Pancreas (tissue), 10 donors: Measurements from ENCODE around the gene POLRMT. TPM values are rescaled to one million over a fixed set of nuclear protein-coding genes. Genes with fewer than 3 reads are reported as not detected.

Source experiments
- ATAC-seq, 4 donors: fragments of 200-7000 bp; cut with Tn5 transposase; one replicate each; pipeline versions ENCODE4 v1.8.0 to v1.9.1; 2020; ENCODE audit warnings: mild to moderate bottlenecking in 4 of 4, moderate library complexity in 4 of 4
- DNase-seq, 6 donors: peaks; one replicate each; pipeline ENCODE4 v3.0.0-alpha.2; 2020
- FAIRE-seq: peaks from 2 replicates; lab custom pipeline; 2012; peaks lifted over from hg19 to GRCh38; lab: Jason Lieb, UNC
- H3K27ac ChIP-seq, 4 donors: fragments of 200-600 bp; sonication (generic); 1 replicate in 3 of 4; 2 replicates in 1 of 4; pipeline versions ENCODE4 v1.5.0 to v1.8.0; 2020
- H3K27me3 ChIP-seq, 4 donors: fragments of 200-600 bp; one replicate each; pipeline ENCODE4 v1.8.0; 2021
- H3K36me3 ChIP-seq, 3 donors: fragments of 200-600 bp; sonication (generic) in 1 of 3; one replicate each; pipeline versions ENCODE4 v1.5.0 to v1.8.0; 2020 to 2021
- H3K4me1 ChIP-seq, 3 donors: fragments of 200-600 bp; one replicate each; pipeline ENCODE4 v1.8.0; 2021
- H3K4me3 ChIP-seq, 4 donors: fragments of 200-600 bp; sonication (generic) in 2 of 4; one replicate each; pipeline versions ENCODE4 v1.5.0 to v1.8.0; 2020 to 2021
- H3K9me3 ChIP-seq, 4 donors: fragments of 200-600 bp; one replicate each; pipeline ENCODE4 v1.8.0; 2021
- WGBS, 2 donors: extraction: QIAGEN DNeasy Blood & Tissue Kit; methylation state at CpG; one replicate each; pipeline ENCODE4 v1.1.7; 2013; 5-methylcytosine and 5-hydroxymethylcytosine counted together
- intact Hi-C, 3 donors: fragments of 100-400 bp; cut with DNase I; formaldehyde crosslinking; loops; one replicate each; pipeline versions ENCODE4 v1.11.1 to v1.14.2; 2022
- polyA plus RNA-seq, 2 donors: library from polyadenylated mRNA; stranded (reverse); fragments of 200-250 nt; gene quantifications; one replicate each; pipeline ENCODE4 v1.2.3, GENCODE V29; 2013
- total RNA-seq, 6 donors: library from RNA; stranded (reverse); fragmentation: NEBNext Ultra II Directional in 4 of 6; extraction: Animal tissue kit (Norgen Biotek cat#: 25700) in 4 of 6; gene quantifications; one replicate each; pipeline versions ENCODE4 v1.2.1 to v1.2.4, GENCODE V29; 2021 to 2023
- TF ChIP-seq, protein P1 (sequence below), 4 donors: fragments of 200-600 bp; sonication (generic) in 3 of 4; IDR thresholded peaks; one replicate each; pipeline versions ENCODE4 v1.5.0 to v1.8.0; 2021; ENCODE audit warnings: antibody characterized with exemption in 4 of 4
- donor health status: healthy with polysubstance abuse.
- donor health status: DM: no; HTN: no; CAD: no; lungs with moderate emphysema.
- donor health status: DM: no; HTN: no; CAD: no.
- donor health status: control.
- donor health status: control.
- donor health status: Bipolar disorder and iron deficiency.
- donor health status: DM: yes; HTN: yes; CAD: no.
- donor health status: DM: no; HTN: no; CAD: no.
- donor health status: DM: no; HTN: no; CAD: no.
- donor health status: DM: yes; HTN: yes; CAD: no.

Gene POLRMT
- total and polyA plus RNA-seq, 8 donors: 19.3 to 101 (median 28.1) TPM

DNA sequence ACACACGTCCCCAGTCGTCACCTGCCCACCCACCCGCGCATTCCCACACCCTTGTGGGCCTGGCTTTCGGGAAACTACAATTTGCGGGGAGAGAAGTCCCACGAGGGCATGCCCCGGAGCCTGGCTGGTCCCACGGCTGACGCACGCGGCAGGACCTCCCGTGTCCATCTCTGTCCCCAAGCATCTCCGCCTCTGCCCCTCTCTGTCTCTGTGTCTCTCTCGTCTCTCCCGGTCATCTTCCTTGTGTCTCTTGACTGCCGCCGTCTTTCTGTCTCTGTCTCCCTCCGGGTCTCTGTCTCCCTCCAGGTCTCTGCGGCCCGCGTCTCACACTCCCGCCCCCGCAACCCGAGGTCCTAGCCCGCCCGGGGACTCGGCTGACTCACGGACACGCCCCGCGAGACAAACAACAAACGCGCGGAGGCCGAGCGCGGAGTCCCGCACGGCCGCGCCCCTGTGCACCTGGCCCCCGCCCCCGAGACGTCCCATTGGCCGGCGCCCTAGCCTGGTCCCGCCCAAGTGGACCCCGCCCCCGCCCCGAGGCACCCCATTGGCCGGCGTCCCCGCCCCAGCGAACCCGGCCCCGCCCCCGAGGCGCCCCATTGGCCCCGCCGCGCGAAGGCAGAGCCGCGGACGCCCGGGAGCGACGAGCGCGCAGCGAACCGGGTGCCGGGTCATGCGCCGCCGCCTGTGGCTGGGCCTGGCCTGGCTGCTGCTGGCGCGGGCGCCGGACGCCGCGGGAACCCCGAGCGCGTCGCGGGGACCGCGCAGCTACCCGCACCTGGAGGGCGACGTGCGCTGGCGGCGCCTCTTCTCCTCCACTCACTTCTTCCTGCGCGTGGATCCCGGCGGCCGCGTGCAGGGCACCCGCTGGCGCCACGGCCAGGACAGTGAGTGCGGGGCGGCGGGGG, 6.2 kb upstream of the POLRMT start, which contains the start of gene FGF22:
FGF22 (plus strand) TSS at position 627 of the 908 bp plus-strand sequence; CDS start at position 674, 47 bp downstream.
- Histone ChIP-seq H3K4me3 (peak within 1 kb of the TSS in 2 of 4 donors; percentile 18 to 44), H3K27ac (no peak within 1 kb of the TSS), H3K9me3 (no peaks in the 10 kb centered on the region), H3K36me3 (no peaks in the 10 kb centered on the region), H3K4me1 (no peaks in the 10 kb centered on the region), H3K27me3 (no peaks in the 10 kb centered on the region)
- 6 to 12% methylated on average over 56 to 109 of the region's 109 CpGs for WGBS, 2 donors
- intact Hi-C loops: no loop called here
- ATAC-seq (peak; percentile 93 to 98 (median 96)), FAIRE-seq (no peak), DNase-seq (peak; percentile 89 to 99 (median 94))
- TF ChIP-seq, protein P1, sequence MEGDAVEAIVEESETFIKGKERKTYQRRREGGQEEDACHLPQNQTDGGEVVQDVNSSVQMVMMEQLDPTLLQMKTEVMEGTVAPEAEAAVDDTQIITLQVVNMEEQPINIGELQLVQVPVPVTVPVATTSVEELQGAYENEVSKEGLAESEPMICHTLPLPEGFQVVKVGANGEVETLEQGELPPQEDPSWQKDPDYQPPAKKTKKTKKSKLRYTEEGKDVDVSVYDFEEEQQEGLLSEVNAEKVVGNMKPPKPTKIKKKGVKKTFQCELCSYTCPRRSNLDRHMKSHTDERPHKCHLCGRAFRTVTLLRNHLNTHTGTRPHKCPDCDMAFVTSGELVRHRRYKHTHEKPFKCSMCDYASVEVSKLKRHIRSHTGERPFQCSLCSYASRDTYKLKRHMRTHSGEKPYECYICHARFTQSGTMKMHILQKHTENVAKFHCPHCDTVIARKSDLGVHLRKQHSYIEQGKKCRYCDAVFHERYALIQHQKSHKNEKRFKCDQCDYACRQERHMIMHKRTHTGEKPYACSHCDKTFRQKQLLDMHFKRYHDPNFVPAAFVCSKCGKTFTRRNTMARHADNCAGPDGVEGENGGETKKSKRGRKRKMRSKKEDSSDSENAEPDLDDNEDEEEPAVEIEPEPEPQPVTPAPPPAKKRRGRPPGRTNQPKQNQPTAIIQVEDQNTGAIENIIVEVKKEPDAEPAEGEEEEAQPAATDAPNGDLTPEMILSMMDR (IDR thresholded peaks at IDR 0.05): no peak

DNA sequence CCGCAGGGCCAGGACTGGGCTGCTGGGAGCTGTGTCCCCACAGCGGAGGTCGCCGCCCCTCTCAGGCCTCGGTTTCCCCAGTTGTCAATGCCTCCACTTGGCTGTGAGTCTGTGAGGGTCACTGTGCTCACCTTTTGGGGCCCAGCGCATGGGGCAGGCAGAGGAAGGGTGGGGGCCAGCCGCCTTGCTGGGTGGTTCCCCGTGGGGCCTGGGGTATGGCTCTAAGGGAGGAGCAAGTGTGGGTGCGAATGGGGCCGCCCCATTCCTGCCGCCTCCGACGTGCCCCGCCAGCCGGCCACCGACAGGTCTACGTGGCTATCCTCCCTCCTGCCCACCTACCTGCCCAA, 5.5 kb upstream of the POLRMT start:
- no peaks in the 10 kb centered on the region for H3K27me3 ChIP-seq
- H3K9me3 ChIP-seq: no peaks in the 10 kb centered on the region
- TF ChIP-seq, protein P1 (IDR thresholded peaks at IDR 0.05): no peak
- DNase-seq (peak in 1 of 6 donors; percentile 76), ATAC-seq (no peak), FAIRE-seq (no peak)
- H3K27ac ChIP-seq: no peak overlapping the region
- 63 to 64% methylated on average over 17 of the region's 17 CpGs for WGBS, 2 donors
- H3K36me3 ChIP-seq: no peaks in the 10 kb centered on the region
- intact Hi-C loops: no loop called here
- peak overlapping the region in 2 of 4 donors; percentile 18 to 44 for H3K4me3 ChIP-seq
- H3K4me1 ChIP-seq: peaks cover 0 to 4% (median 4%) of the 10 kb centered on the region in 3 donors

DNA sequence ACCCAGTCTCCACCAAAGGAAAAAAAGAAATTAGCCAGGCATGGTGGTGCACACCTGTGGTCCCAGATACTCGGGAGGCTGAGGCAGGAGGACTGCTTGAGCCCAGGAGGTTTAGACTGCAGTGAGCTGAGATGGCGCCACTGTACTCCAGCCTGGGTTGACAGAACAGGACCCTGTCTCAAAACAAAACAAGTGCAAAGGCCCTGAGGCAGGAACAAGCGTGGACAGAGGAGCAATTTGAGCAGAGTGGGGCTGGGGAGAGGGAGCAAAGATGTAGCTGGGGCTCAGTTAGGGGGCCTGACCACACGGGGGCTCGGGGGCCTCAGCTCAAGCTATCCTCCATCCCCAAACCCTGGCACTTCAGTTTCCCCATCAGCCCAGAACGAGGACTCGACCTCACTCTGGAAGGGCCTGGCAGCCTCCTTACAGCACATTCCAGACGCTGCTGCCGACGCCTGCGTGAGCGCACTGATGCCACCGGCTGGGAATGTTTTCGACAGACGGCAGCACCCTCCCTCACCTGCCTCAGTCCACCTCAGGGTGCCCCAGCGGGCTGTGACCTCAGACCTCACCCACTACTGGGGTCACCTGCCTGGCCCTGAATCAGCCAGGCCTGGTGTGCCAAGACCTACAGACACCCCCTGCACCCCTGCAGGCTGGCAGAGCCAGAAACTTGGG, 1.8 kb upstream of the POLRMT start:
- peaks cover 0 to 5% (median 4%) of the 10 kb centered on the region in 3 donors for H3K4me1 ChIP-seq
- 82% methylated on average over 16 of the region's 16 CpGs for WGBS, 2 donors
- intact Hi-C loops: no loop called here
- TF ChIP-seq, protein P1 (IDR thresholded peaks at IDR 0.05): no peak
- H3K27ac ChIP-seq: no peak overlapping the region
- no peaks in the 10 kb centered on the region for H3K9me3 ChIP-seq
- DNase-seq (peak in 1 of 6 donors; percentile 72), ATAC-seq (no peak), FAIRE-seq (no peak)
- no peaks in the 10 kb centered on the region for H3K36me3 ChIP-seq
- no peaks in the 10 kb centered on the region for H3K27me3 ChIP-seq
- no peak overlapping the region for H3K4me3 ChIP-seq

DNA sequence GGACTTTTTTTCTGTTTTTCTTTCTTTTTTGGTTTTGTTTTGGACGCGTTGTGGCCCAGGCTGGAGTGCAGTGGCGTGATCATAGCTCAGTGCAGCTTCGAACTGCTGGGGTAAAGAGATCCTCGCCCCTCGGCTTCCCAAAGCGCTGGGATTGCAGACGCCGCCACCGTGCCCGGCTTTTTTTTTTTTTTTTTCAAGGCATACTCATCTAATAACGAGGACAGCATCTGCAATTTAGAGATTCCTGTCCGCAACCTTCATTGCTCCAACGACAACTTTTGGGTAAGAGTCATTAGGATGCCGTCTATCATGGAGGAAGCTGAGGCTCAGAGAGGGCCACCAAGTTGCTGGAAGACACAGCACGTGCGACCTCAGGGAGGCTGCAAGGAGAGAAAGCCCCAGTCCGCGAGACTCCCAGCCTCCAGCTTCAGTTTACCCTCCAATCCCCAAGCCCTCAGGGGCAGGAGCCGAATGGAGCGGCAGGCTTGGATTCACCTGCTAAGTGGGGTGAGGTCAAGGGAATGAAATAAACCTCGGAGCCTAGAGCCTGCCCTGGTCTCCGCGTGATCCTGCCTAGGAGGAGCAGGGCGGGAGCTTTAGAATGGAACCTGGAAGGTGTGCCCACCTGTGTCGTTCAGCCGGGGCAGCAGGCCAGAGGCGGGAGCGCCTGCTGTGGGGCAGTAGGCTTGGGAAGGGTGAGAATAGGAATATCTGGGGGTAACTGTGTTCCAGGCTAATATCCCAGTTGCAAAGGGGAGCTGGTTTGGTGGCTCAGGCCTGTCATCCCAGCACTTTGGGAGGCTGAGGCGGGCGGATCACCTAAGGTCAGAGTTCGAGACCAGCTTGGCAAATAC, 676 bp upstream of the POLRMT start:
- TF ChIP-seq, protein P1 (IDR thresholded peaks at IDR 0.05): no peak
- H3K4me1 ChIP-seq: peaks cover 0 to 5% (median 4%) of the 10 kb centered on the region in 3 donors
- no peaks in the 10 kb centered on the region for H3K27me3 ChIP-seq
- ATAC-seq (peak; percentile 2 to 6 (median 4)), FAIRE-seq (no peak), DNase-seq (no peak)
- no peak overlapping the region for H3K27ac ChIP-seq
- intact Hi-C loops: no loop called here
- H3K9me3 ChIP-seq: no peaks in the 10 kb centered on the region
- no peaks in the 10 kb centered on the region for H3K36me3 ChIP-seq
- 20% methylated on average over 32 of the region's 32 CpGs for WGBS, 2 donors
- H3K4me3 ChIP-seq: peak overlapping the region; percentile 74 to 99 (median 84)
